Large intestine (tissue), 3 donors: ENCODE data around the gene NEURL1. TPM values are rescaled to one million over a fixed set of nuclear protein-coding genes. Genes with fewer than 3 reads are reported as not detected.

ENCODE experiments used
- DNase-seq, 2 donors: peaks; one replicate each; pipeline versions ENCODE4 v3.0.0 to v3.0.0-alpha.2; 2013
- H3K27ac ChIP-seq: one replicate; pipeline ENCODE4 v1.5.1; 2013; ENCODE audit warnings: low read length
- H3K27me3 ChIP-seq: 2 replicates; pipeline ENCODE4 v1.6.1; 2013; ENCODE audit warnings: low read length; ENCODE audit not compliant: control insufficient read depth, insufficient read depth
- H3K36me3 ChIP-seq: 2 replicates; pipeline ENCODE4 v1.6.1; 2013; ENCODE audit warnings: low read length; ENCODE audit not compliant: control insufficient read depth, insufficient read depth
- H3K4me1 ChIP-seq: one replicate; pipeline ENCODE4 v1.6.1; 2013; ENCODE audit warnings: low read length; ENCODE audit not compliant: control insufficient read depth, insufficient read depth
- H3K4me3 ChIP-seq: one replicate; pipeline ENCODE4 v1.5.1; 2013; ENCODE audit warnings: low read length
- H3K9me3 ChIP-seq: one replicate; pipeline ENCODE4 v1.6.1; 2013; ENCODE audit warnings: mild to moderate bottlenecking, low read depth, low read length, moderate library complexity; ENCODE audit not compliant: control insufficient read depth
- WGBS: methylation state at CpG from one replicate; pipeline ENCODE4 v1.1.5; 2013; ENCODE audit warnings: low lambda C conversion rate; ENCODE audit not compliant: insufficient coverage; 5-methylcytosine and 5-hydroxymethylcytosine counted together
- polyA plus RNA-seq: library from polyadenylated mRNA; unstranded; fragments of 120-200 nt; gene quantifications from one replicate; pipeline ENCODE4 v1.2.1, GENCODE V29; 2013

The NEURL1 gene
- polyA plus RNA-seq, 1 donor, result 34.9 TPM

DNA sequence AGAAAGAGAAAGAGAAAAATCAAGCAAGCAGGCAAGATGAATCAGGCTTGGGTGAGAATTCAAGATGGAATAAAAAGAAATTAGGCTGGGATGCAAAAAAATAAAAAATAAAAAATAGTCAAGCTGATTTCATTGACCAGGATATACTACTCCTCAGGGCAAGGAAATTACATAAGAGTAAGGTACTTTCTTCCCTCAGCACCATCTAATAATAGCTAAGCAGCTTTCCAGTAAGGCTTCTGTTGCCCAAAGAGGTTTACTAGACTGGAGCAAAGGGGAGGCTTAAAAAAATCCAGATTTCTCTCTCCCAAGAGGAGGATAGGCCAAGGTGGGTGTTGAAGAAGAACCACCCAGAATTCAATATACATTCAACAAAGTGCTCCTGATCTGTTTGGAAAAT lies 93.6 kb downstream of the NEURL1 start:
- H3K36me3 ChIP-seq, result peaks cover 5% of the 10 kb centered on the region
- no peaks in the 10 kb centered on the region for H3K27me3 ChIP-seq
- H3K4me1 ChIP-seq, result peaks cover 15% of the 10 kb centered on the region
- H3K9me3 ChIP-seq, result peaks cover 7% of the 10 kb centered on the region
- H3K4me3 ChIP-seq, result no peak overlapping the region
- no peak for DNase-seq
- H3K27ac ChIP-seq, result no peak overlapping the region

DNA sequence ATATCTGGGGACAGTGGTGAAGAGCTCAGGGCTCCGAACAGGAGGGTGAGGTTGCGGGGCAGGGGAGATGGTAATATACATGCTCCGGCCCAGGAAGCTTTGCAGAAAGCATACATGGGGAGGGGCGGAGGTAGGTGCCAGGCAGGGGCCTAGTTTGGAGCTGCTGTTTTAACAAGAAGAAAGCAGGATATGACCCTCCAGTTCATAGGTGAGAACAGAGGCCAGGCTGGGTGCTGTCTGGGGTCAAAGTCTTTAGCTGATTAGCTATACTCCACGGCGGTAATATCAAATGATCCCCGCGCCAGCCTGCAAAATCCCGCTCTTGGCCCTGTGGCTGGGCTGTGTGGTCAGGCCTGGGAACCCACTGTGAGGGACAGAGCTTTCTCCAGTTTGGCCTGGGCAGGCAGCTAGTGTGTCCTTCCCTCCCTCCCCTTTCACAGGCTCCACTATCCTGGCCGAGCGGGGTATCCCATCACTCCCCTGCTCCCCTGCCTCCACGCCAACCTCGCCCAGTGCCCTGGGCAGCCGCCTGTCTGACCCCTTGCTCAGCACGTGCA lies 95.6 kb downstream of the NEURL1 start:
- WGBS, result no CpG with 5 or more reads among the region's 15 CpGs
- peaks cover 11% of the 10 kb centered on the region for H3K36me3 ChIP-seq
- no peak overlapping the region for H3K27ac ChIP-seq
- peaks cover 7% of the 10 kb centered on the region for H3K9me3 ChIP-seq
- no peaks in the 10 kb centered on the region for H3K27me3 ChIP-seq
- peak in 1 of 2 donors; percentile 49 for DNase-seq
- H3K4me1 ChIP-seq, result peaks cover 10% of the 10 kb centered on the region
- H3K4me3 ChIP-seq, result no peak overlapping the region

DNA sequence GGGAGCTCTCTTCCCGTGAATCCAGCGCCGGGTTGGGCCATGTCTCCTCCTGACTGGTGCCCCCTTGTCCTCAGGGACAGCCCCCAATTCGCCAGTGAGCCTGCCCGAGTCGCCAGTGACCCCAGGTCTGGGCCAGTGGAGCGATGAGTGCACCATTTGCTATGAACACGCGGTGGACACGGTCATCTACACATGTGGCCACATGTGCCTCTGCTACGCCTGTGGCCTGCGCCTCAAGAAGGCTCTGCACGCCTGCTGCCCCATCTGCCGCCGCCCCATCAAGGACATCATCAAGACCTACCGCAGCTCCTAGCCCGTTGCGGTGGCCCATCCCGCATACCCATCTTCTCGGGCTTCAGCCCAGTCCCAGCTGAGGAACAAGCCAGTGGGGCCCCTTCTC lies 96.6 kb downstream of the NEURL1 start:
- DNase-seq, result no peak
- H3K27me3 ChIP-seq, result no peaks in the 10 kb centered on the region
- peaks cover 9% of the 10 kb centered on the region for H3K4me1 ChIP-seq
- peaks cover 2% of the 10 kb centered on the region for H3K9me3 ChIP-seq
- no peak overlapping the region for H3K27ac ChIP-seq
- peaks cover 11% of the 10 kb centered on the region for H3K36me3 ChIP-seq
- WGBS, result no CpG with 5 or more reads among the region's 20 CpGs
- H3K4me3 ChIP-seq, result no peak overlapping the region

DNA sequence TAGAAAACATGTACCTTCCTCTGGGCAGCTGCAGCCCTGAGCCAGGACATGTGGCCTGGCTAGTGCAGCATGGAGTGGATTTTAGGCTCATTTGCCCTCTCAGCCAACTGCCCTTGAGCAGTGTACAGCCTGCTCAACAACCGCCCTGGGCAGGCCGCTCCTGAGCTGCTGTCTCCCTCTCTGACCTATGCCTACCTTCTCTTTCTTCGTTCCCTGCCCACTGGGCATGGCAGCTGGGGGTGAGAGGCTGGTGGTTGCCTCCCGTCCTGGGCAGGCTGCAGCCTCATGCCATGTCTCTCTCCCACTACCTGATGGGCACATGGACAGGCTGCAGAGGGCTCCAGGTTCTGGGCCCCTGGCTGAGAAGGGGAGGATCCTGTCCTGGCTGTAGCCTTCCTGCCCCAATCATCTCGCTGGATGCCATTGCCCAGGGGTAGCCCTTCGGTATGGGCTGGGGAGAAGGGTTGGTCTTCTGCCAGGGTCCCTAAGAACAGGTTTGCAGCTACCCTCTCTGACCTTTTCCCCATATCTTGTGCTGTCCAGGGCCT lies 97.3 kb downstream of the NEURL1 start:
- Histone ChIP-seq H3K36me3 (peaks cover 13% of the 10 kb centered on the region), H3K4me1 (peaks cover 9% of the 10 kb centered on the region), H3K27ac (no peak overlapping the region), H3K27me3 (no peaks in the 10 kb centered on the region), H3K9me3 (no peaks in the 10 kb centered on the region), H3K4me3 (no peak overlapping the region)
- no CpG with 5 or more reads among the region's 6 CpGs for WGBS
- DNase-seq, result no peak

DNA sequence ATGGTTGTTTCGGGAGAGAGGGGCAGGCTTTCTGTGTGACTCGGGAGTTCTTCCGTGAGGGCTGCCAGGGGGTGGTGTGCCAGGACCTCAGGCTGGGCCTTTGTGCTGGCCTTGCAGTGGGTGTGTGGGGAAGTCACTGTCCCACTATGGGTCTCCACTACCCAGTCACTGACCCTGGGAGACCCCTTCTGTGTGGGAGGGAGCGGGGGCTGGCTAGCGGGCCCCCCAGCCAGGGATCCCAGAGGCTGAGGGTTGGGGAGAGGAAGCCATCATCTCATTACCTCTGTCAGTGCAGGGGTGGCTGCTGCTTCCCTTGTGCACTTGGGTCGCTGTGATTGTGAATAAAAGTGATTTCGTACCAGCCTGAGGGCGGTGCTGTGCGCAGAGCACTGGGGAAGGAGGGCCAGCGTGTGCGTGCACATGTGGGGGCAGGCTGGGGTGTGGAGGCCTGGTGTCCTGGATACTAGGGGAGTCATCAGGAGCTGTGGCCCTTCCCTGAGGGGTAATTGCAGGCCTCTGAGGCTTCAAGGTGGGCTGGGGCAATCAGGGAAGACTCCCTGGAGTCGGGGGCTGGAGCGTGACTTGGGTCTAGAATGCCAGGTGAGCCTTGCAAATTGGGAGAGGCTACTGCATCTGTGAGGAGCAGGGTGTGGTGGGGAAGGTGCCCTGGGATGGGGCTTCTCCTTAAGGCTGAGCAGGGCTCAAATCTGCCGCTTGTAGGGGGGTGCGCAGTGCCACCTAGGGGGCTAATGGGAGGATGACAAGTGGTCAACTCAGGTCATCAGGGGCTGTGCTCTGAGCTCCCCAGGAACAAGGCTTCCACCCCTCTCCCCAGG lies 98.9 kb downstream of the NEURL1 start:
- Histone ChIP-seq H3K27me3 (no peaks in the 10 kb centered on the region), H3K27ac (no peak overlapping the region), H3K4me1 (peaks cover 9% of the 10 kb centered on the region), H3K4me3 (no peak overlapping the region), H3K9me3 (no peaks in the 10 kb centered on the region), H3K36me3 (peaks cover 19% of the 10 kb centered on the region)
- WGBS, result no CpG with 5 or more reads among the region's 15 CpGs
- no peak for DNase-seq

DNA sequence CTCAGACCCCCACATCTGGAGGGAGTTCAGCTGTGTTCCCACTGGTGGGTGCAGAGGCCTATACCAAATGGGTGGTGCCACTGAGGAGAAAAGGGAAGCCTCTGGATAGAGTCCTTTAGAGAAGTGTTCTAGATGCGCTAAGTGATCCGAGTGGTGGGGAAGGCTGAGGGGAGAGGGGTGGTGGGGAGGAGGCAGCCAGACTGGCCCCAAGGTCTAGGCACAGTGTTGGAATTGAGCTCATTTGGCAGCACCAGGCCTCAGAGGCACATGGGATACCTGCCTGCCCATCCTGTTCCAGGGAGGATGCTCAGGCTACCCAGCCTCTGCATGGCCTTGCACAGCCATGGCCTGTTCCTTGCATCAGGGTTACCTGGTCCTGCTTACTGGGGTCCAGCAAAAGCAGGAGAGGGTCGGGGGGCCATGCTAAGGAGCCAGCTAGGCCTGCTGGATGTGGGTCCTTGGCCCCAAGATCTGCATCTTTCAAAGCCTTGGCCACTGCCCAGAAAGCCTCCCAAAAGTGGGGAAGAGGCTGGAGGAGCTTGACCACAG lies 99.6 kb downstream of the NEURL1 start:
- Histone ChIP-seq H3K27me3 (no peaks in the 10 kb centered on the region), H3K9me3 (no peaks in the 10 kb centered on the region), H3K27ac (no peak overlapping the region), H3K4me1 (peaks cover 9% of the 10 kb centered on the region), H3K4me3 (no peak overlapping the region), H3K36me3 (peaks cover 19% of the 10 kb centered on the region)
- WGBS, result no CpG with 5 or more reads among the region's 3 CpGs
- no peak for DNase-seq

DNA sequence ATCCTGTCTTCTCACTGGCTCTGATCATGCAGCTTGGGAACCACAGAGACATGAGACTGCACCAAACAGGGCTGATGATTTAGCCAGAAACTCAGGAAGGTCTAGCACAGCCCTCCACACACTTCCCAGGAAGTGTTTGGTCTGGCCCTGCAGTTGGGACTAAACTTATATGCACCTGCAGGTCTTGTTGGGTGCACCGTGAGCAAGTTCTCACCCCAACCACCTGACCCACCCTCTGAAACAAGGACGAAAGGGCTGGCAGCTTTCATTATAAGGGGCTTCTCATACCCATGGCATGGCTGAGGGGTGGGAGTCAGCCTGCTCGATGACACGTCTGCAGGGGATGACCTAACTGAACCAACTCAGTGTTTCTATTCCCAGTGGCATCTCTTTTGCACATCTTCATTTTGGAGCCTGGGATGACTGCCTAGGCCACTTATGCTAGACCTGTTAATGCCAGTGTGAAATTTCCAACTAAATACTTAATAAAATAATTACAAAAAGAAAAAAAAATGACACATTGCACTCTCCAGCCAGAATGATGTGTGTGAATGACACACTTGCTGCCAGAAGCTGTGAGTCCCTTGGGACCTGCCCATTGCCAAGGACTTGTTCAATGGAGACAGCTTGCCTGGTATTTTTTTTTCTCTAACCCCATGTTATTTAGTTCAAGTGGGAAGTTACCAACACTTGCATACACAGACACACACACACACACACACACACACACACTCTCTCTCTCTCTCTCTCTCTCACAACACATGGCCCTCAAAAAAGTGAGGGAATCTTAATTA lies 102.6 kb downstream of the NEURL1 start:
- Histone ChIP-seq H3K4me3 (no peak overlapping the region), H3K9me3 (no peaks in the 10 kb centered on the region), H3K27me3 (no peaks in the 10 kb centered on the region), H3K4me1 (no peaks in the 10 kb centered on the region), H3K27ac (no peak overlapping the region), H3K36me3 (peaks cover 27% of the 10 kb centered on the region)
- no CpG with 5 or more reads among the region's 4 CpGs for WGBS
- DNase-seq, result no peak

DNA sequence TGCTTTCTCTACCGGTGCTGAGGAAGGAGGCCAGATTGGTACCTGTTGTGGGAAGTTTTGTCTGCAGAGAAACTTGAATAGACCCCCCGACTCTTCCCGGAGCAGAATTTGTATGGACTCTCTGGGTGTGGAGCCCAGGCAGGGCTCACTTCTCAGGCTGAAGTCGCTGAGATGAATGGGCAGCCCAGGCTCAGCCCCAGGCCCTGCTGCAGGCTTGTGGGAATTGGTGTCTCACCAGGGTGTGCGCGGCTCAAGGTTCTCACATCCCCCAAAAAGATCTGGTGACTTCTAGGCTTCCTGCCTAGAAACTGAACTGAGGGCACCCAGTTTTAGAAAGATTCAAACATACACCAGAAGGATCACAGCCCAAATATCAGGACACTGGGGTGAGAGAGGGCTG lies 103.5 kb downstream of the NEURL1 start:
- no peak for DNase-seq
- Histone ChIP-seq H3K27me3 (no peaks in the 10 kb centered on the region), H3K9me3 (no peaks in the 10 kb centered on the region), H3K36me3 (peaks cover 35% of the 10 kb centered on the region), H3K4me3 (no peak overlapping the region), H3K27ac (no peak overlapping the region), H3K4me1 (no peaks in the 10 kb centered on the region)
- no CpG with 5 or more reads among the region's 6 CpGs for WGBS

DNA sequence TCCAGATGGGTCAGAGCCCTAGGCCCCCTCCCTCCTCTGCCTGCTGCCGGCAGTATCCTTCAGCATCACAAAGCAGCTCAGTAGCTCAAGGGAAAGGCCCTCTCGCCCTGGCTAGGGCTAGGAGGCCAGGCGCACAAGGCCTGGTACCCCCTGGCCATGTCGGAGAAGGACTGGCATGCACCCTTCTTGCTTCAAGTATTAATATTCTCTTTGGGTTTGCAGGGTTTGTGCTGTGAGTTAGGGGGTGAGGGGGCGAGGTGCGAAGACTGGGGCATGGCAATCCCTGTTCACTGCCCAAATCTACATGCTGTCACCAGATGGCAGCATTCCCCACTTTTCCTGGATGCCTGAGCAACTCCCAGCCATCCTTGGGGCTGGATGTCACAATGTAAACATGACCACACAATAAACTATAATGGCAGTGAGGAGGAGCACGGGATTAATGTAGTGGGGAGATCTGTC lies 105.2 kb downstream of the NEURL1 start:
- no CpG with 5 or more reads among the region's 7 CpGs for WGBS

DNA sequence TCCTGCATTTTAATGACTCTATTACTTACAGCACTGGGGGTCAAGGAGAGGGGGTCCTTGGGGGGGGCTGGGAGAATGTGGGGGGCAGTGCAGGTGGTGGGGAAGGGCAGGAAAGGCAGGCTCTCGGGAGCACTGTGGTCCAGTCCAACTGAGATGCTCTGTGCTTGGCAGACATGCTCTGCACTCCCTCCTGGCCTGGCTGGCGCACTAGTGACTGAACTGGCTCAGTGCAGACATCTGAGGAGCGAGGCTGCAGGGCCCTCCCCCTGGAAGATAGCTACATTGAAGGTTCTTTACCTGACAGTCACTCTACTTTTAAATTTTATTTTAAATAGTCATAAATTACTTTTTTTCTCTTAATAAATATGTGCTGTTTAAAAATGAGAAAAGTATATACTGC lies 105.7 kb downstream of the NEURL1 start:
- no peak overlapping the region for H3K27ac ChIP-seq
- no peak for DNase-seq
- H3K27me3 ChIP-seq, result no peaks in the 10 kb centered on the region
- H3K9me3 ChIP-seq, result peaks cover 5% of the 10 kb centered on the region
- peaks cover 50% of the 10 kb centered on the region for H3K36me3 ChIP-seq
- H3K4me1 ChIP-seq, result no peaks in the 10 kb centered on the region
- H3K4me3 ChIP-seq, result no peak overlapping the region
- 40% methylated on average over 1 of the region's 3 CpGs for WGBS

More for the DNA sequence above, 105.2 kb downstream of the NEURL1 start:
- DNase-seq, result peak; percentile 76
- Histone ChIP-seq H3K27me3 (no peaks in the 10 kb centered on the region), H3K36me3 (peaks cover 45% of the 10 kb centered on the region), H3K27ac (no peak overlapping the region), H3K4me3 (no peak overlapping the region), H3K4me1 (no peaks in the 10 kb centered on the region), H3K9me3 (peaks cover 5% of the 10 kb centered on the region)
